K562 (cell line): ENCODE data around the gene TRAF3IP3.

Experiments
- CREB3 ChIP-seq: fragments of 450-650 bp; conservative IDR thresholded peaks from 2 replicates; pipeline ENCODE4 v1.6.1; 2016; ENCODE audit warnings: missing genetic modification characterization, low read depth, mild to moderate bottlenecking, missing compliant biosample characterization, moderate library complexity
- CTCF ChIP-seq, 3 experiments: IDR thresholded peaks in 2 of 3; conservative IDR thresholded peaks in 1 of 3; 2 replicates each; pipeline ENCODE4 v1.5.1; 2011 to 2012; ENCODE audit warnings: low read length in 3 of 3, mild to moderate bottlenecking in 3 of 3, control low read depth in 2 of 3, improper control_type of control experiment in 1 of 3, inconsistent platforms in 1 of 3, low read depth in 1 of 3, mixed read lengths in 1 of 3, moderate library complexity in 1 of 3; ENCODE audit not compliant: insufficient read depth in 2 of 3
- EGR1 ChIP-seq: fragments of 450-650 bp; conservative IDR thresholded peaks from 2 replicates; pipeline ENCODE4 v1.6.1; 2017; ENCODE audit warnings: mild to moderate bottlenecking
- ELF4 ChIP-seq: fragments of 450-650 bp; formaldehyde crosslinking; IDR thresholded peaks from 2 replicates; pipeline ENCODE4 v1.4.0; 2022; ENCODE audit warnings: missing genetic modification characterization
- MLLT1 ChIP-seq, 2 experiments: fragments of 450-650 bp; IDR thresholded peaks; 2 replicates each; pipeline ENCODE4 v1.6.1; 2016
- MXI1 ChIP-seq: IDR thresholded peaks from 2 replicates; pipeline ENCODE4 v1.6.1; 2011; ENCODE audit warnings: low read depth, mild to moderate bottlenecking, improper control_type of control experiment, low read length
- TEAD4 ChIP-seq, 2 experiments: sonication (generic) in 1 of 2; formaldehyde crosslinking in 1 of 2; IDR thresholded peaks; 2 replicates each; pipeline versions ENCODE4 v1.6.1 to v1.8.0; 2012 to 2022; ENCODE audit warnings: borderline replicate concordance in 1 of 2, inconsistent platforms in 1 of 2, low read length in 1 of 2, mild to moderate bottlenecking in 1 of 2, missing genetic modification reagents in 1 of 2
- TSHZ1 ChIP-seq: fragments of 250-450 bp; sonication (Bioruptor Pico); IDR thresholded peaks from 2 replicates; pipeline ENCODE4 v1.4.0; 2020; ENCODE audit warnings: mild to moderate bottlenecking, moderate library complexity
- ZNF274 ChIP-seq: IDR thresholded peaks from 2 replicates; pipeline ENCODE4 v1.6.1; 2011; ENCODE audit warnings: low read depth, mild to moderate bottlenecking, low read length, moderate library complexity, borderline replicate concordance
- ZNF384 ChIP-seq: IDR thresholded peaks from 2 replicates; pipeline ENCODE4 v1.6.1; 2012; ENCODE audit warnings: low read depth, low read length, improper control_type of control experiment

GRCh38 chr1:209815490-209815889, 59.6 kb downstream of the TRAF3IP3 start:
- TF ChIP-seq CREB3 (no peak), ELF4 (CRISPR knock-in tag) (no peak), MLLT1 (IDR thresholded peaks at IDR 0.05) (no peak), ZNF384 (no peak), CTCF (IDR thresholded peaks at IDR 0.05 in 2 of 3, conservative IDR thresholded peaks at IDR 0.05 in 1 of 3; ENCODE audit: insufficient read depth in 2 of 3, low read depth in 1 of 3, low read length in 3 of 3) (no peak), TEAD4 (IDR thresholded peaks at IDR 0.05; ENCODE audit: low read length) (no peak), TEAD4 (CRISPR knock-in tag; IDR thresholded peaks at IDR 0.05; ENCODE audit: borderline replicate concordance) (no peak), MXI1 (no peak), TSHZ1 (CRISPR knock-in tag) (no peak), EGR1 (no peak), ZNF274 (no peak)
